A549 (cell line): ENCODE data around the gene FER1L5. TPM values are rescaled to one million over a fixed set of nuclear protein-coding genes. Genes with fewer than 3 reads are reported as not detected.

Source experiments
- ATAC-seq, 2 experiments: fragments of 200-7000 bp in 1 of 2; fragments of >200 bp in 1 of 2; cut with Nextera tagmentation in 1 of 2; cut with Tn5 transposase in 1 of 2; 3 replicates each; pipeline versions ENCODE4 v1.8.0 to v1.9.1; 2018 to 2020; ENCODE audit warnings: mild to moderate bottlenecking in 1 of 2, moderate library complexity in 1 of 2
- CTCF ChIA-PET: fragments of 300-600 bp; sonication (Branson Sonifier 250); formaldehyde crosslinking; extraction: SDS; loops from one replicate; lab custom pipeline; 2021; ENCODE audit warnings: antibody characterized with exemption, inconsistent platforms; lab: Yijun Ruan, JAX
- POLR2A ChIA-PET: fragments of 350-600 bp; formaldehyde crosslinking; extraction: SDS; loops from one replicate; lab custom pipeline; 2021; ENCODE audit warnings: antibody characterized with exemption, inconsistent platforms; lab: Yijun Ruan, JAX
- DNase-seq, 2 experiments: peaks; one replicate each; pipeline versions ENCODE4 v3.0.0 to v3.0.0-alpha.2; 2011 to 2016; ENCODE audit warnings: low read depth in 1 of 2, low spot score in 1 of 2
- FAIRE-seq: peaks from 2 replicates; lab custom pipeline; 2011; peaks lifted over from hg19 to GRCh38; lab: Jason Lieb, UNC
- H3K27ac ChIP-seq, 2 experiments: fragments of >200 bp; sonication (Bioruptor Twin); formaldehyde crosslinking; 3 replicates each; pipeline ENCODE4 v1.5.1; 2016 to 2017
- H3K4me1 ChIP-seq: fragments of >200 bp; sonication (Bioruptor Twin); formaldehyde crosslinking; 3 replicates; pipeline ENCODE4 v1.6.1; 2016
- H3K4me2 ChIP-seq: fragments of >200 bp; sonication (Bioruptor Twin); formaldehyde crosslinking; 3 replicates; pipeline ENCODE4 v1.6.1; 2016
- H3K4me3 ChIP-seq: fragments of >200 bp; sonication (Bioruptor Twin); formaldehyde crosslinking; 3 replicates; pipeline ENCODE4 v1.5.1; 2016
- H3K9me3 ChIP-seq: fragments of >200 bp; sonication (Bioruptor Twin); formaldehyde crosslinking; 3 replicates; pipeline ENCODE4 v1.6.1; 2016
- CBX2 ChIP-seq: fragments of 200-600 bp; sonication (generic); IDR thresholded peaks from 2 replicates; pipeline ENCODE4 v1.6.1; 2016; ENCODE audit warnings: low read depth, mild to moderate bottlenecking, borderline replicate concordance
- CBX8 ChIP-seq: fragments of 200-600 bp; sonication (generic); IDR thresholded peaks from 2 replicates; pipeline ENCODE4 v1.6.1; 2016
- CEBPB ChIP-seq, 2 experiments: fragments of >200 bp in 1 of 2; sonication (Bioruptor Twin) in 1 of 2; formaldehyde crosslinking in 1 of 2; IDR thresholded peaks; 2 replicates each; pipeline ENCODE4 v1.6.1; 2012 to 2016
- CHD4 ChIP-seq: fragments of 200-600 bp; sonication (generic); IDR thresholded peaks from 2 replicates; pipeline ENCODE4 v1.6.1; 2016; ENCODE audit warnings: antibody characterized with exemption, mild to moderate bottlenecking, borderline replicate concordance
- EHMT2 ChIP-seq: fragments of 200-600 bp; sonication (generic); IDR thresholded peaks from 2 replicates; pipeline ENCODE4 v1.6.1; 2016; ENCODE audit warnings: antibody characterized with exemption, low read depth, mild to moderate bottlenecking, moderate library complexity
- EP300 ChIP-seq, 2 experiments: fragments of >200 bp; sonication (Bioruptor Twin); formaldehyde crosslinking; IDR thresholded peaks; 2 replicates in 1 of 2; 3 replicates in 1 of 2; pipeline ENCODE4 v1.6.1; 2016 to 2017
- FOSL2 ChIP-seq, 2 experiments: fragments of 450-650 bp in 1 of 2; fragments of >200 bp in 1 of 2; sonication (Bioruptor Twin) in 1 of 2; formaldehyde crosslinking; IDR thresholded peaks; 2 replicates each; pipeline versions ENCODE4 v1.5.0 to v1.6.1; 2016 to 2020; ENCODE audit warnings: mild to moderate bottlenecking in 1 of 2, moderate library complexity in 1 of 2
- FOXS1 ChIP-seq: fragments of 250-450 bp; sonication (Bioruptor Pico); IDR thresholded peaks from 2 replicates; pipeline ENCODE4 v1.5.0; 2020; ENCODE audit warnings: mild to moderate bottlenecking, moderate library complexity
- HDAC2 ChIP-seq: fragments of 200-600 bp; sonication (generic); IDR thresholded peaks from 2 replicates; pipeline ENCODE4 v1.6.1; 2016
- HEYL ChIP-seq: fragments of 250-450 bp; sonication (Bioruptor Pico); IDR thresholded peaks from 2 replicates; pipeline ENCODE4 v1.8.0; 2021; ENCODE audit warnings: mild to moderate bottlenecking, moderate library complexity
- HOXB5 ChIP-seq: fragments of 250-450 bp; sonication (Bioruptor Pico); IDR thresholded peaks from 2 replicates; pipeline ENCODE4 v1.5.0; 2020; ENCODE audit warnings: mild to moderate bottlenecking, moderate library complexity
- JUN ChIP-seq, 2 experiments: fragments of >200 bp; sonication (Bioruptor Twin); formaldehyde crosslinking; IDR thresholded peaks; 2 replicates in 1 of 2; 3 replicates in 1 of 2; pipeline ENCODE4 v1.6.1; 2016 to 2017
- MAFK ChIP-seq: fragments of 450-650 bp; IDR thresholded peaks from 2 replicates; pipeline ENCODE4 v1.6.1; 2014; ENCODE audit not compliant: partially characterized antibody
- NR3C1 ChIP-seq: fragments of >200 bp; sonication (Bioruptor Twin); formaldehyde crosslinking; IDR thresholded peaks from 3 replicates; pipeline ENCODE4 v1.6.1; 2017
- POLR2A ChIP-seq: IDR thresholded peaks from 2 replicates; pipeline ENCODE4 v1.6.1; 2012; ENCODE audit warnings: mild to moderate bottlenecking, low read length
- POLR2AphosphoS2 ChIP-seq: conservative IDR thresholded peaks from 2 replicates; pipeline ENCODE4 v1.6.1; 2012; ENCODE audit warnings: low read length, improper control_type of control experiment, inconsistent platforms
- RAD21 ChIP-seq, 2 experiments: fragments of >200 bp in 1 of 2; sonication (Bioruptor Twin) in 1 of 2; formaldehyde crosslinking in 1 of 2; IDR thresholded peaks in 1 of 2; conservative IDR thresholded peaks in 1 of 2; 2 replicates in 1 of 2; 3 replicates in 1 of 2; pipeline ENCODE4 v1.6.1; 2012 to 2018; ENCODE audit warnings: inconsistent platforms in 1 of 2
- RCOR1 ChIP-seq: fragments of 150-350 bp; IDR thresholded peaks from 2 replicates; pipeline ENCODE4 v1.6.1; 2014; ENCODE audit warnings: antibody characterized with exemption, low read length, low read depth
- SMC3 ChIP-seq: fragments of >200 bp; sonication (Bioruptor Twin); formaldehyde crosslinking; IDR thresholded peaks from 3 replicates; pipeline ENCODE4 v1.6.1; 2018; ENCODE audit warnings: inconsistent platforms
- ZFP36 ChIP-seq: fragments of 450-650 bp; IDR thresholded peaks from 2 replicates; pipeline ENCODE4 v1.6.1; 2014; ENCODE audit warnings: borderline replicate concordance; ENCODE audit not compliant: partially characterized antibody
- WGBS: methylation state at CpG from one replicate; pipeline ENCODE4 v1.1.6; 2017; ENCODE audit errors: missing lambda C conversion rate; 5-methylcytosine and 5-hydroxymethylcytosine counted together
- polyA plus RNA-seq, 4 experiments: library from polyadenylated mRNA; depleted of rRNA in 3 of 4; stranded (reverse); fragments of >200 nt; fragmentation: RNase III in 1 of 4; extraction: RNeasy Plus Mini Kit Qiagen cat#74134 plus additional on column Dnase treatment in 1 of 4; gene quantifications; 2 replicates in 3 of 4; 3 replicates in 1 of 4; pipeline ENCODE4 v1.2.3, GENCODE V29; 2011 to 2017
- TF ChIP-seq, protein P1 (sequence below): IDR thresholded peaks from 2 replicates; pipeline ENCODE4 v1.6.1; 2012; ENCODE audit warnings: low read depth, borderline replicate concordance
- TF ChIP-seq, protein P2 (sequence below): fragments of 150-350 bp; IDR thresholded peaks from 2 replicates; pipeline ENCODE4 v1.6.1; 2014; ENCODE audit warnings: low read depth, mild to moderate bottlenecking, low read length
- TF ChIP-seq, protein P3 (sequence below): fragments of >200 bp; sonication (Bioruptor Twin); formaldehyde crosslinking; IDR thresholded peaks from 3 replicates; pipeline ENCODE4 v1.6.1; 2016
- TF ChIP-seq, protein P4 (sequence below): fragments of 450-650 bp; IDR thresholded peaks from 2 replicates; pipeline ENCODE4 v1.6.1; 2014; ENCODE audit warnings: antibody characterized with exemption
- TF ChIP-seq, protein P5 (sequence below): fragments of 250-450 bp; sonication (Bioruptor Pico); IDR thresholded peaks from 2 replicates; pipeline ENCODE4 v1.5.0; 2021; ENCODE audit warnings: mild to moderate bottlenecking, moderate library complexity, borderline replicate concordance
- TF ChIP-seq, protein P6 (sequence below): fragments of 250-450 bp; sonication (Bioruptor Pico); IDR thresholded peaks from 2 replicates; pipeline ENCODE4 v1.5.0; 2020; ENCODE audit warnings: low read depth, mild to moderate bottlenecking, moderate library complexity

FER1L5 gene
- polyA plus RNA-seq, 2 of the 4 experiments (the other 2 are of a cell fraction) = 0.01 TPM; not detected in 1

DNA sequence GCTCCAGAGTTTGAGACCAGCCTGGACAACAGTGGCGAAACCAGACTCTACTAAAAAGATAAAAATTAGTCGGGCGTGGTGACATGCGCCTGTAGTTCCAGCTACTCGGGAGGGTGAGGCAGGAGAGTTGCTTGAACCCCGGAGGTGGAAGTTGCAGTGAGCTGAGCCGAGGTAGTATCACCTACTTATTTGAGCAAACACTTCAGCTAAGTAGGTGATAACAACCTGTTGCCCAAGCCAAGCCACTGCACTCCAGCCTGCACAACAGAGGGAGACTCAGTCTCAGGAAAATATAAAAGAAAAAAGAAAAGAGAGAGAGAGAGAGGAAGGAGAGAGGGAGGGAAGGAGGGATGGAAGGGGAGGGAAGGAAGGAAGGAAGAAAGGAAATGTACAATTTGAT, 21.3 kb downstream of the FER1L5 start (continued):
- TF ChIP-seq, protein P1, sequence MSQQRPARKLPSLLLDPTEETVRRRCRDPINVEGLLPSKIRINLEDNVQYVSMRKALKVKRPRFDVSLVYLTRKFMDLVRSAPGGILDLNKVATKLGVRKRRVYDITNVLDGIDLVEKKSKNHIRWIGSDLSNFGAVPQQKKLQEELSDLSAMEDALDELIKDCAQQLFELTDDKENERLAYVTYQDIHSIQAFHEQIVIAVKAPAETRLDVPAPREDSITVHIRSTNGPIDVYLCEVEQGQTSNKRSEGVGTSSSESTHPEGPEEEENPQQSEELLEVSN = no peak
- no peak for TF ChIP-seq ZFP36
- no peak for TF ChIP-seq CEBPB (IDR thresholded peaks at IDR 0.05)
- TF ChIP-seq, protein P2, sequence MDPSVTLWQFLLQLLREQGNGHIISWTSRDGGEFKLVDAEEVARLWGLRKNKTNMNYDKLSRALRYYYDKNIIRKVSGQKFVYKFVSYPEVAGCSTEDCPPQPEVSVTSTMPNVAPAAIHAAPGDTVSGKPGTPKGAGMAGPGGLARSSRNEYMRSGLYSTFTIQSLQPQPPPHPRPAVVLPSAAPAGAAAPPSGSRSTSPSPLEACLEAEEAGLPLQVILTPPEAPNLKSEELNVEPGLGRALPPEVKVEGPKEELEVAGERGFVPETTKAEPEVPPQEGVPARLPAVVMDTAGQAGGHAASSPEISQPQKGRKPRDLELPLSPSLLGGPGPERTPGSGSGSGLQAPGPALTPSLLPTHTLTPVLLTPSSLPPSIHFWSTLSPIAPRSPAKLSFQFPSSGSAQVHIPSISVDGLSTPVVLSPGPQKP = no peak
- TF ChIP-seq CBX8 = no peak
- TF ChIP-seq POLR2A = no peak
- TF ChIP-seq POLR2AphosphoS2 = no peak
- TF ChIP-seq HEYL (CRISPR knock-in tag) = no peak

DNA sequence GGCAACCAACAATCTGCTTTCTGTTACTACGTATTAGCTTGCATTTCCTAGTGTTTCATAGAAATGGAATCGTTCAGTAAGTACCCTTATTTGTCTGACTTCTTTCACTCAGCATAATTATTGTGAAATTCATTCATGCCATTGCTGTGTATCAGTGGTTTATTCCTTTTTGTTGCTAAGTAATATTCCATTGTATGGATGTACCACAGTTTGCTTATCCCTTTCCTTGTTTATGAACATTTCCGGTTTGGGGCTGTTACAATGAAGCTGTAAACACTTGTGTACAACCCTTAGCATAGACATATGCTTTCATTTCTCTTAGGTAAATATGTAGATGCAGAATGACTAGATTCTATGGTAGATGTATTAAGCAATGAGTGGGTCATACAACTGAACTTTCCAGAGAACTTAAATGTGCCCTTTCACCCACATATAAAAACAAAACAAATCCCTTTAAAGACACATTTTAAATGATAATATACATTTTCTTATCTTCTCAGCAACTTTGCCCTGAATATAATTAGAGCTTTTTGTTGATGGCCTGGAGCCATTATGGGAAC, 21.9 kb downstream of the FER1L5 start:
- peak overlapping the region; percentile 13; the same call in 2 of the 3 replicates for H3K4me2 ChIP-seq

DNA sequence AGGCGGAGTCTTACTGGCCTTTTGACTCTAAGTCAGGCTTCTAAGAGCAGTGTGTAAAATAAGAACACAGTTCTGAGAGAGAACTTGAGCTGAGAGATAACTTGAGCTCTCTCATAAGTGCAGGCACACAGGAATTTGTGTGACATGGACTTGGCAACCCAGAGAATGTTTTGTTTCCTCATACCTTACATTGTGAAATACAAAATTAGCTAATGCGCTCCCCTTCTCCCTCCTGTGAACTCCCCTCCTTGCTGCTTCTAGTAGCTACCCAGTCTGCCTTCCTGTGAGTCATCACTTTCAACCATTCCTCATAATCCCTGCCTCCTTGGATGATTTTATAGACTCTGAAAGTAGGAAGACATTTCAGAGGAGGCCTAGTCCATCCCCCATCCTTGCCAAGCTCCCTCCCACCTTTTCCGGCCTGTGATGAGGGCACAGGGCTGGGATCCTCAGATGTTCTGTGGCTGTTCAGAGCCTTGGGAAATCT, 22.6 kb downstream of the FER1L5 start:
- H3K4me1 ChIP-seq = peaks cover 11% of the 10 kb centered on the region
- ATAC-seq = peak; percentile 94 to 96
- POLR2A ChIA-PET = interaction anchor here (0.6 to 1.4 kb wide), 3 partner anchors 25 to 57 kb away, joined by 3 to 26 read pairs (median 3); partner anchors contain the start of gene KANSL3
- H3K4me3 ChIP-seq = no peak overlapping the region
- peaks cover 6% of the 10 kb centered on the region; the same call in 2 of the 3 replicates for H3K9me3 ChIP-seq
- peak; percentile 69 to 89 for DNase-seq
- peak overlapping the region; percentile 52 to 88 for H3K27ac ChIP-seq
- 59% methylated on average over 3 of the region's 3 CpGs for WGBS
- no peak for FAIRE-seq
- CTCF ChIA-PET = interaction anchor here (0.7 kb wide), 4 partner anchors 26 to 96 kb away, joined by 3 to 4 read pairs (median 3); no protein-coding TSS in a partner anchor
- peak overlapping the region; percentile 13 for H3K4me2 ChIP-seq
- TF ChIP-seq HOXB5 (CRISPR knock-in tag) = no peak
- no peak for TF ChIP-seq RCOR1
- TF ChIP-seq MAFK = no peak
- TF ChIP-seq ZFP36 = peak; percentile 79
- TF ChIP-seq, protein P3, sequence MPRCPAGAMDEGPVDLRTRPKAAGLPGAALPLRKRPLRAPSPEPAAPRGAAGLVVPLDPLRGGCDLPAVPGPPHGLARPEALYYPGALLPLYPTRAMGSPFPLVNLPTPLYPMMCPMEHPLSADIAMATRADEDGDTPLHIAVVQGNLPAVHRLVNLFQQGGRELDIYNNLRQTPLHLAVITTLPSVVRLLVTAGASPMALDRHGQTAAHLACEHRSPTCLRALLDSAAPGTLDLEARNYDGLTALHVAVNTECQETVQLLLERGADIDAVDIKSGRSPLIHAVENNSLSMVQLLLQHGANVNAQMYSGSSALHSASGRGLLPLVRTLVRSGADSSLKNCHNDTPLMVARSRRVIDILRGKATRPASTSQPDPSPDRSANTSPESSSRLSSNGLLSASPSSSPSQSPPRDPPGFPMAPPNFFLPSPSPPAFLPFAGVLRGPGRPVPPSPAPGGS = peak; percentile 56; the same call in 1 of the 3 replicates
- TF ChIP-seq POLR2AphosphoS2 = no peak
- TF ChIP-seq FOXS1 (CRISPR knock-in tag) = no peak
- TF ChIP-seq, protein P4, sequence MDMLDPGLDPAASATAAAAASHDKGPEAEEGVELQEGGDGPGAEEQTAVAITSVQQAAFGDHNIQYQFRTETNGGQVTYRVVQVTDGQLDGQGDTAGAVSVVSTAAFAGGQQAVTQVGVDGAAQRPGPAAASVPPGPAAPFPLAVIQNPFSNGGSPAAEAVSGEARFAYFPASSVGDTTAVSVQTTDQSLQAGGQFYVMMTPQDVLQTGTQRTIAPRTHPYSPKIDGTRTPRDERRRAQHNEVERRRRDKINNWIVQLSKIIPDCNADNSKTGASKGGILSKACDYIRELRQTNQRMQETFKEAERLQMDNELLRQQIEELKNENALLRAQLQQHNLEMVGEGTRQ = no peak
- TF ChIP-seq, protein P5, sequence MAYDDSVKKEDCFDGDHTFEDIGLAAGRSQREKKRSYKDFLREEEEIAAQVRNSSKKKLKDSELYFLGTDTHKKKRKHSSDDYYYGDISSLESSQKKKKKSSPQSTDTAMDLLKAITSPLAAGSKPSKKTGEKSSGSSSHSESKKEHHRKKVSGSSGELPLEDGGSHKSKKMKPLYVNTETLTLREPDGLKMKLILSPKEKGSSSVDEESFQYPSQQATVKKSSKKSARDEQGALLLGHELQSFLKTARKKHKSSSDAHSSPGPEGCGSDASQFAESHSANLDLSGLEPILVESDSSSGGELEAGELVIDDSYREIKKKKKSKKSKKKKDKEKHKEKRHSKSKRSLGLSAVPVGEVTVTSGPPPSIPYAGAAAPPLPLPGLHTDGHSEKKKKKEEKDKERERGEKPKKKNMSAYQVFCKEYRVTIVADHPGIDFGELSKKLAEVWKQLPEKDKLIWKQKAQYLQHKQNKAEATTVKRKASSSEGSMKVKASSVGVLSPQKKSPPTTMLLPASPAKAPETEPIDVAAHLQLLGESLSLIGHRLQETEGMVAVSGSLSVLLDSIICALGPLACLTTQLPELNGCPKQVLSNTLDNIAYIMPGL = no peak
- TF ChIP-seq CEBPB (IDR thresholded peaks at IDR 0.05) = peak; percentile 89 to 95
- TF ChIP-seq CHD4 = no peak
- TF ChIP-seq, protein P6, sequence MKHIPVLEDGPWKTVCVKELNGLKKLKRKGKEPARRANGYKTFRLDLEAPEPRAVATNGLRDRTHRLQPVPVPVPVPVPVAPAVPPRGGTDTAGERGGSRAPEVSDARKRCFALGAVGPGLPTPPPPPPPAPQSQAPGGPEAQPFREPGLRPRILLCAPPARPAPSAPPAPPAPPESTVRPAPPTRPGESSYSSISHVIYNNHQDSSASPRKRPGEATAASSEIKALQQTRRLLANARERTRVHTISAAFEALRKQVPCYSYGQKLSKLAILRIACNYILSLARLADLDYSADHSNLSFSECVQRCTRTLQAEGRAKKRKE (CRISPR knock-in tag) = no peak
- TF ChIP-seq SMC3 = peak; percentile 24; the same call in 1 of the 3 replicates
- no peak for TF ChIP-seq CBX8
- TF ChIP-seq EHMT2 = no peak
- TF ChIP-seq RAD21 (conservative IDR thresholded peaks at IDR 0.05 in 1 of 2, IDR thresholded peaks at IDR 0.05 in 1 of 2) = 0 out of 5 replicates have a peak, but pooled peaks of 1 of the 2 experiments have one; percentile 22
- TF ChIP-seq EP300 (IDR thresholded peaks at IDR 0.05) = no peak
- TF ChIP-seq NR3C1 = no peak
- no peak for TF ChIP-seq FOSL2 (IDR thresholded peaks at IDR 0.05)
- peak; percentile 87 for TF ChIP-seq FOSL2 (CRISPR knock-in tag; IDR thresholded peaks at IDR 0.05)
- peak; percentile 45 to 73; a peak in 2 of 5 replicates for TF ChIP-seq JUN (IDR thresholded peaks at IDR 0.05)
- TF ChIP-seq, protein P1 = no peak

More for the DNA sequence above, 21.9 kb downstream of the FER1L5 start:
- Histone ChIP-seq H3K9me3 (peaks cover 6% of the 10 kb centered on the region; the same call in 2 of the 3 replicates), H3K4me1 (peaks cover 11% of the 10 kb centered on the region), H3K27ac (peak overlapping the region; percentile 52 to 88; a peak in 5 of 6 replicates), H3K4me3 (no peak overlapping the region)
- ATAC-seq (no peak), FAIRE-seq (no peak), DNase-seq (no peak)
- TF ChIP-seq CBX2 (no peak), HDAC2 (0 out of 2 replicates have a peak, but pooled peaks have one; percentile 23)
- 74% methylated on average over 3 of the region's 3 CpGs for WGBS
- ChIA-PET POLR2A (interaction anchor here (1.4 kb wide), 1 partner anchor 27 kb away, joined by 26 read pairs; the partner anchor contains the start of gene KANSL3), CTCF (interaction anchor here (0.6 to 0.7 kb wide), 3 partner anchors 25 to 133 kb away, joined by 3 read pairs; no protein-coding TSS in a partner anchor)
